ENCODE results near the gene SF3B6.

- TF ChIP-seq CTCF (IDR thresholded peaks at IDR 0.05) (no peak), POLR2A (IDR thresholded peaks at IDR 0.05) (no peak)
Observed at GRCh38 chr2:24121066-24121465, 44.9 kb upstream of the SF3B6 start.
